Uterus (tissue), 4 donors: ENCODE measurements around the gene IKZF4. TPM values are rescaled to one million over a fixed set of nuclear protein-coding genes. Genes with fewer than 3 reads are reported as not detected.

Experiments
- DNase-seq, 2 donors: peaks; one replicate each; pipeline ENCODE4 v3.0.0-alpha.2; 2019 to 2020
- H3K27ac ChIP-seq, 2 donors: fragments of 200-600 bp; sonication (generic); 1 replicate in 1 of 2; 2 replicates in 1 of 2; pipeline ENCODE4 v1.5.1; 2016 to 2018
- H3K27me3 ChIP-seq, 2 donors: fragments of 200-600 bp; sonication (generic); one replicate each; pipeline ENCODE4 v1.5.1; 2018 to 2019; ENCODE audit warnings: control low read depth in 1 of 2
- H3K36me3 ChIP-seq, 2 donors: fragments of 200-600 bp; sonication (generic); one replicate each; pipeline ENCODE4 v1.5.1; 2019; ENCODE audit warnings: control low read depth in 1 of 2
- H3K4me1 ChIP-seq, 2 donors: fragments of 200-600 bp; sonication (generic); one replicate each; pipeline ENCODE4 v1.5.1; 2018 to 2019; ENCODE audit warnings: control low read depth in 1 of 2
- H3K4me3 ChIP-seq, 2 donors: fragments of 200-600 bp; sonication (generic); 1 replicate in 1 of 2; 2 replicates in 1 of 2; pipeline ENCODE4 v1.5.1; 2018 to 2019; ENCODE audit warnings: mild to moderate bottlenecking in 1 of 2
- H3K9me3 ChIP-seq, 2 donors: fragments of 200-600 bp; sonication (generic); one replicate each; pipeline ENCODE4 v1.5.1; 2019; ENCODE audit warnings: control low read depth in 1 of 2
- POLR2A ChIP-seq, 2 donors: fragments of 450-650 bp; IDR thresholded peaks; one replicate each; pipeline ENCODE4 v1.6.1; 2016; ENCODE audit warnings: antibody characterized with exemption in 2 of 2, mild to moderate bottlenecking in 1 of 2, moderate library complexity in 1 of 2
- intact Hi-C: fragments of 100-400 bp; cut with DNase I; formaldehyde crosslinking; loops from one replicate; pipeline ENCODE4 v1.15.1; 2023; ENCODE audit warnings: low total_unique reads
- total RNA-seq, 4 donors: library from RNA; depleted of rRNA in 3 of 4; stranded (reverse); fragments of >200 nt in 3 of 4; gene quantifications; one replicate each; pipeline versions ENCODE4 v1.1.0 to v1.2.4, GENCODE V29; 2014 to 2023
- TF ChIP-seq, protein P1 (sequence below), 4 experiments: fragments of 200-600 bp in 2 of 4; fragments of 450-650 bp in 2 of 4; sonication (generic) in 2 of 4; IDR thresholded peaks; one replicate each; pipeline ENCODE4 v1.5.1; 2016 to 2019; ENCODE audit warnings: antibody characterized with exemption in 4 of 4, mild to moderate bottlenecking in 2 of 4, moderate library complexity in 1 of 4
- donor health status: DM: yes; HTN: yes; CAD: no.

The IKZF4 gene
- total RNA-seq: 10 to 100 TPM in 1 of 4 donors, 1 to 10 TPM in 2, not detected in 1; 4.4 to 19.4 (median 5.6) TPM

DNA sequence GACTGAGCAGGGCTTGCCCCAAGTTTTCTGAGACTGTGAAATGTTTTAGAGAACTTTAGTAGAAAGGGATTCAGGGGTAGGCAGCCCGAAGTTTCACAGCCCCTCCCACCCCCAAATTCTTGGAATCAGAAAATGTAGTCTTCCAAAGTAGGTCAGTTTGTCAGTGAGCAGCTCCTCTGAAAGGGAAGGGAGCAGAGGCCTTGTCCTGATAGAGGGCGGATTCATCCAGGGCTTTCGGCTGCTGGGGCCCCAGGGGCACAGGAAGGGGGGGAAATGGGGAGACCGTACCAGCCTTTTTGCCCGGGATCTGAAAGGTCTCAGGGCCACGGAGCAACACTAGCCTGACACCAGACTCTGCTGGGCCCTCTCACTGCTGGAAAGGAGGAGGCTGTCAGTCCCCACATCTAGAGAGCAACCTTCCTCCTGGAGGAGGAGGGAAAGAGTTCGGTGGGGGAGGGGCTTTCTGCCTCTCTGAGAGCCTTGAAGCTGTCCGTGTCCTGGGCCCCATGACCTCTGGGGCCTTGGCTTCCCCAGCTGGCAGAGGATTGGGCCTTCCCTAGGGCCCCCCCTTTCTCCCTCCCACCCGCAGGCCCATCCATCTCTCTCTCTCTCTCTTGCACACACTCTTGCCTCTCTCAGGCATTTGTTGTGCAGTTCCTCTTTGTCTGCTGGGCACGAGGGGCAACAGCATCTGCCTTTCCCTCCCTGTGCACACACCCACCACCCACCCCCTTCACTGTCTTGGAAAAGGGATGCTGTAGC lies at the start of gene IKZF4:
TSS of gene IKZF4 (plus strand) at position 621 of the 762 bp plus-strand sequence. CDS start 451 bp downstream, outside the sequence.
- Histone ChIP-seq H3K4me1 (no peaks in the 10 kb centered on the region), H3K9me3 (no peaks in the 10 kb centered on the region), H3K27me3 (no peaks in the 10 kb centered on the region), H3K4me3 (peak within 1 kb of the TSS in 1 of 2 donors; percentile 40), H3K27ac (peak within 1 kb of the TSS; percentile 65 to 85), H3K36me3 (no peaks in the 10 kb centered on the region)
- intact Hi-C loops: no loop called here
- peak; percentile 82 to 85 for DNase-seq
- peak in 1 of 2 donors; percentile 18 for TF ChIP-seq POLR2A (IDR thresholded peaks at IDR 0.05)
- TF ChIP-seq, protein P1, sequence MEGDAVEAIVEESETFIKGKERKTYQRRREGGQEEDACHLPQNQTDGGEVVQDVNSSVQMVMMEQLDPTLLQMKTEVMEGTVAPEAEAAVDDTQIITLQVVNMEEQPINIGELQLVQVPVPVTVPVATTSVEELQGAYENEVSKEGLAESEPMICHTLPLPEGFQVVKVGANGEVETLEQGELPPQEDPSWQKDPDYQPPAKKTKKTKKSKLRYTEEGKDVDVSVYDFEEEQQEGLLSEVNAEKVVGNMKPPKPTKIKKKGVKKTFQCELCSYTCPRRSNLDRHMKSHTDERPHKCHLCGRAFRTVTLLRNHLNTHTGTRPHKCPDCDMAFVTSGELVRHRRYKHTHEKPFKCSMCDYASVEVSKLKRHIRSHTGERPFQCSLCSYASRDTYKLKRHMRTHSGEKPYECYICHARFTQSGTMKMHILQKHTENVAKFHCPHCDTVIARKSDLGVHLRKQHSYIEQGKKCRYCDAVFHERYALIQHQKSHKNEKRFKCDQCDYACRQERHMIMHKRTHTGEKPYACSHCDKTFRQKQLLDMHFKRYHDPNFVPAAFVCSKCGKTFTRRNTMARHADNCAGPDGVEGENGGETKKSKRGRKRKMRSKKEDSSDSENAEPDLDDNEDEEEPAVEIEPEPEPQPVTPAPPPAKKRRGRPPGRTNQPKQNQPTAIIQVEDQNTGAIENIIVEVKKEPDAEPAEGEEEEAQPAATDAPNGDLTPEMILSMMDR (IDR thresholded peaks at IDR 0.05): no peak

DNA sequence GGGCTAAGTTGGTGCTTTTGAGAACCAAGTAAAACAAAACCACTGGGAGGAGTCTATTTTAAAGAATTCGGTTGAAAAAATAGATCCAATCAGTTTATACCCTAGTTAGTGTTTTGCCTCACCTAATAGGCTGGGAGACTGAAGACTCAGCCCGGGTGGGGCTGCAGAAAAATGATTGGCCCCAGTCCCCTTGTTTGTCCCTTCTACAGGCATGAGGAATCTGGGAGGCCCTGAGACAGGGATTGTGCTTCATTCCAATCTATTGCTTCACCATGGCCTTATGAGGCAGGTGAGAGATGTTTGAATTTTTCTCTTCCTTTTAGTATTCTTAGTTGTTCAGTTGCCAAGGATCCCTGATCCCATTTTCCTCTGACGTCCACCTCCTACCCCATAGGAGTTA lies 48.8 kb upstream of the IKZF4 start:
- Histone ChIP-seq H3K9me3 (no peaks in the 10 kb centered on the region), H3K27me3 (no peaks in the 10 kb centered on the region), H3K4me1 (peaks cover 0 to 6% of the 10 kb centered on the region in 2 donors), H3K27ac (peak overlapping the region; percentile 87 to 94), H3K36me3 (no peaks in the 10 kb centered on the region), H3K4me3 (no peak overlapping the region)
- TF ChIP-seq, protein P1 (IDR thresholded peaks at IDR 0.05): no peak
- no peak for TF ChIP-seq POLR2A (IDR thresholded peaks at IDR 0.05)
- DNase-seq: no peak
- intact Hi-C loops: no loop called here

DNA sequence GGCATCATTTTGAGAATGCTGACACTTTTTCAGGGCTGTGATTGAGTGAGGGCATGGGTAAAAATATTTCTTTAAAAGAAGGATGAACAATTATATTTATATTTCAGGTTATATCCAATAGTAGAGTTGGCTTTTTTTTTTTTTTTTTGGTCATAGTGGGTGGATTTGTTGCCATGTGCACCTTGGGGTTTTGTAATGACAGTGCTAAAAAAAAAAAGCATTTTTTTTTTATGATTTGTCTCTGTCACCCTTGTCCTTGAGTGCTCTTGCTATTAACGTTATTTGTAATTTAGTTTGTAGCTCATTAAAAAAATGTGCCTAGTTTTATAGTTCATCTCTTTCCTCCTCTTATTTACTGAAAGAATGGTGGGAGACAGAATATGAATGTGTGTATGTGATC lies 48.4 kb upstream of the IKZF4 start:
- Histone ChIP-seq H3K27ac (peak overlapping the region; percentile 87 to 94), H3K4me3 (peak overlapping the region in 1 of 2 donors; percentile 67), H3K36me3 (no peaks in the 10 kb centered on the region), H3K9me3 (no peaks in the 10 kb centered on the region), H3K27me3 (no peaks in the 10 kb centered on the region), H3K4me1 (peaks cover 0 to 6% of the 10 kb centered on the region in 2 donors)
- no peak for DNase-seq
- TF ChIP-seq, protein P1 (IDR thresholded peaks at IDR 0.05): no peak
- TF ChIP-seq POLR2A (IDR thresholded peaks at IDR 0.05): no peak
- intact Hi-C loops: no loop called here

DNA sequence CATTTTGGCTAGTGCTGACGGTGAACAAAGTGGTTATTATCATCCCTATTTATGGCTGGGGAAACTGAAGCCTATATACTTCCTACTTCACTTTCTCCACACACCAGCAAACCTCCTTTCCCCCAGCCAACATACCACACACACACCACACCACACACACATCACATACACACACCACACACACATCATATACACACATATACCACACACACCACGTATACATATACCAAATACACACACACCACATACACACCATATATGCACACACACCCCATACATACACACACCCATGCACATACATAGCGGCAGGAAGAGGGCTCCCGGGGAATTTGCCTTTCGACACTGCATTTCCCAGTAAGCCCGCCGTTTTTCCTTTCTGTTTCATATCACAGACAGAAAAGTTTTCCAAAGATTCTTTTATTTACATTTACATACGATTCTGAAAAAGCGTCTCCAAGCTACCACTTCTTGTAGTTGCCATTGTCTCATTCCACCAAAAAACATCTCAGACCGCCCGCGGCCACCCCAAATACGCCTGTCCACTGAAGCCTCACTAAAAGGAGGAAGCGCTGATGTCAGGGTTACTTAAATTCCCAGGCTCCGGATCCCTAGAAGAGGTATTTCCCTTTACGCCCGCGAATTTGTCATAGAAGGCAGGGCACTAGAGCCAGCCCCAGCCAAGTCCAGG lies 47.8 kb upstream of the IKZF4 start:
- H3K27ac ChIP-seq: peak overlapping the region; percentile 87 to 94
- no peaks in the 10 kb centered on the region for H3K27me3 ChIP-seq
- peak overlapping the region; percentile 35 to 67 for H3K4me3 ChIP-seq
- H3K36me3 ChIP-seq: no peaks in the 10 kb centered on the region
- intact Hi-C loops: no loop called here
- H3K4me1 ChIP-seq: peaks cover 0 to 6% of the 10 kb centered on the region in 2 donors
- H3K9me3 ChIP-seq: no peaks in the 10 kb centered on the region
- TF ChIP-seq, protein P1 (IDR thresholded peaks at IDR 0.05): no peak
- TF ChIP-seq POLR2A (IDR thresholded peaks at IDR 0.05): peak; percentile 45 to 90
- no peak for DNase-seq
